Activated naive CD4-positive, alpha-beta T cell treated with anti-CD3 and anti-CD28 coated beads, Interleukin-2, amount 50 U/mL, for 24 hours (primary cell): Measurements from ENCODE around the gene MYH15.

Experiments
- H3K27ac Mint-ChIP-seq: one replicate; pipeline ENCODE4 v1.8.0; 2021; ENCODE audit warnings: mild to moderate bottlenecking, mixed read lengths
- H3K27me3 Mint-ChIP-seq: one replicate; pipeline ENCODE4 v1.8.0; 2021; ENCODE audit warnings: mixed read lengths
- H3K36me3 Mint-ChIP-seq: one replicate; pipeline ENCODE4 v1.8.0; 2021; ENCODE audit warnings: mixed read lengths
- H3K4me1 Mint-ChIP-seq: one replicate; pipeline ENCODE4 v1.8.0; 2021; ENCODE audit warnings: mixed read lengths
- H3K4me3 Mint-ChIP-seq: one replicate; pipeline ENCODE4 v1.8.0; 2021; ENCODE audit warnings: mild to moderate bottlenecking, mixed read lengths
- H3K9me3 Mint-ChIP-seq: one replicate; pipeline ENCODE4 v1.8.0; 2021; ENCODE audit warnings: mixed read lengths

Gene MYH15

DNA sequence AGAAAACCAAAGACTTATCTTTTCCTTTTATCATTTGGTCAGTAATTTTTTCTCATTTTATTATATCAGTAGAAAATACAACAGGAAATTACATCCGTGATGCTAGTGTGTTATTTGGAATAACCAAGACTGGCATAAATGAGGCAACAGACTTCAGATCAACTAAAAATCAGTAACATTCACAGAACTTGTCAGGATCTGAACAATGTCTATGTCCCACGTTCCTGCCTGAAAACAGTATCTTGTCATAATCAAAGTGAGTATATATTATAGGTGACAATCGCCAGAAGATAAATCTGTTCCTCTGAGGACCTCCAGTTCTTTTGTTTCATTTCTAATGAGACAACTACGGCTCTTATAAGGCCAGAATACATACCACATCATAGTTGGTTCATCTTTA, 41.8 kb downstream of the MYH15 start:
- no peak overlapping the region for H3K4me3 Mint-ChIP-seq
- peaks cover 6% of the 10 kb centered on the region for H3K27me3 Mint-ChIP-seq
- H3K36me3 Mint-ChIP-seq: no peaks in the 10 kb centered on the region
- no peaks in the 10 kb centered on the region for H3K9me3 Mint-ChIP-seq
- H3K4me1 Mint-ChIP-seq: no peaks in the 10 kb centered on the region
- H3K27ac Mint-ChIP-seq: no peak overlapping the region

- Mint-ChIP-seq H3K27me3 (no peaks in the 10 kb centered on the region), H3K36me3 (no peaks in the 10 kb centered on the region), H3K27ac (no peak overlapping the region), H3K4me1 (no peaks in the 10 kb centered on the region), H3K4me3 (no peak overlapping the region), H3K9me3 (no peaks in the 10 kb centered on the region)
Observed at GRCh38 chr3:108462899-108463298, 47.5 kb downstream of the MYH15 start.

DNA sequence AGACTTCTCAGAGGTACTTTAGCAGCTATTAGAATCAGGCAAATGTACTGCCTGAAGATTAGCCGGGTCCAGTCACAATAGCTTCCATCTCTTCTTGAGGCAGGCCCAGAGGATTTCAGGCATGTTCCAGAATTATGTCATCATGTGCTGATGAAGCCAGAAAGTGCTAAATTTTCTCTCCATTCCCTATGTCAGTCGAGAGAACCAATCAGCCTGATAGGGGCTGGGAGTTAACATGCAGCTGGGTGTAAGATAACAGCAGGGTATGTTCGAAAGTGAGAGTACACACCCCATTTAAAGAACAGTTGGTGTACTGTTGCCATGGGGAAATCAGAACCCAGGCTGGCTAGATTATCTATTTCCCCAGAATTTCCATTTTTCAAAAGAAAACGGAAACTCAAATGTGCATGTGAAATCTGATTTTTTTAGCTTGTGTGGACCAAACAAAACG, 48.7 kb downstream of the MYH15 start:
- Mint-ChIP-seq H3K4me3 (no peak overlapping the region), H3K27me3 (peaks cover 3% of the 10 kb centered on the region), H3K4me1 (no peaks in the 10 kb centered on the region), H3K9me3 (no peaks in the 10 kb centered on the region), H3K27ac (no peak overlapping the region), H3K36me3 (no peaks in the 10 kb centered on the region)

DNA sequence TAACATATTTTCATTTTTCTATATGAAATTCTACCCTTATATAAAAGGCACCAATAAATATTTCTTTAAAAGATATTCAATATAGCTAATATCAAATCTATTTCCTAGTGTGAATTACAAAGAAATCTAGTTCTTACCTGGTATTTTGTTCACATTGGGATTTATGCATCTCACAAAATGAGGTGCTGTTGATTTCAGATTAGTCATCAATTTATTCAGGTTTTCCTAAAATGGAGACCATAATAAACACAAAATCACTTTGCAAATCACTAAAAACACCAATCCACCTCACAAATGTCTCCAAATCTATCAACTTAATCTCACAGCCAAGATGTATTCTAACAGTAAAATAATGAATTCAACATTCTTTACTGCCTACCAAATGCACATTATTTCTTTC, 51.2 kb downstream of the MYH15 start:
- Mint-ChIP-seq H3K27me3 (peaks cover 3% of the 10 kb centered on the region), H3K4me3 (no peak overlapping the region), H3K36me3 (no peaks in the 10 kb centered on the region), H3K4me1 (no peaks in the 10 kb centered on the region), H3K27ac (no peak overlapping the region), H3K9me3 (peaks cover 4% of the 10 kb centered on the region)

DNA sequence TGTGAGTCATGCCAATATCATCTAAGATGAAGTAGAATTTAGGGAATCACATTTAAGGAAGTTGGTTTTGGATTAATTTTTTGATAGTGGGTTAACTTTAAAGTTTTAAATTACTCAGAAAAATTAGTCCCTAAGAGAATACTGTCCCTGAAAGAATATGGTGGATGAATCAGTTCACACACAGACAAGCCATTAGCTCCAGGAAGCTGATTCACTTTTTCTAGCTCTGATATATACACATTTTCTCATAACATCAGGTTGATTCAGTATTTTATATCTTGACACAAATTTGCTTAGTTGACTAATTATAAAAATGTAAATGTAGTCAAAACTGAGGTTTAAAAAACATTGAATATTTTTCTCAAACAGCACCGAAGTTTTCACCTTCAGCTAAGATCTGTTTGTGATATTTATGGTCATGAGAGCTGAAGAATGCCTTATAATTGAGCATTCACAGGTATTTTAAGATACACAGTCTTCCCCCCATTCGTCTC, 55.1 kb downstream of the MYH15 start:
- no peaks in the 10 kb centered on the region for H3K4me1 Mint-ChIP-seq
- H3K9me3 Mint-ChIP-seq: peaks cover 9% of the 10 kb centered on the region
- no peak overlapping the region for H3K27ac Mint-ChIP-seq
- peaks cover 3% of the 10 kb centered on the region for H3K27me3 Mint-ChIP-seq
- no peaks in the 10 kb centered on the region for H3K36me3 Mint-ChIP-seq
- H3K4me3 Mint-ChIP-seq: no peak overlapping the region

DNA sequence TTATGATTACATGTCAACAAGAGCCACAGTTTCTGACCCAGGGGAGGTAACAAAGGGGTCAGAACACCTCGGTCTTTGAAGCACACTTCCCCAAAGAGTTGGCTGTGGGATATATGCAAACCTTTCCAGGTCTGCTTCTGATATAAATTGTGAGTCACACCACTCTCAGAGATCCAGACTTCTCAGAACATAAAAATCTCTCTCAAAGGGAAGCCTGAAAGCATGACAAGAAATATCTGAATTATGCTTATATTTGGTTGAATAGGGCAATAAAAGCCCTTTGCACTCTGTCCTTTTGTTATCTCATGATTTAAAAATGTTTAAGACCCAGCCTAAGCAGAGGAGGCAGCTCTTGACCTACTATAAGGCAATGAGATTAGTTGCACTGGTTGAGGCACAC, 56.8 kb downstream of the MYH15 start:
- Mint-ChIP-seq H3K4me1 (no peaks in the 10 kb centered on the region), H3K36me3 (no peaks in the 10 kb centered on the region), H3K4me3 (no peak overlapping the region), H3K9me3 (peaks cover 15% of the 10 kb centered on the region), H3K27ac (no peak overlapping the region), H3K27me3 (peaks cover 8% of the 10 kb centered on the region)

DNA sequence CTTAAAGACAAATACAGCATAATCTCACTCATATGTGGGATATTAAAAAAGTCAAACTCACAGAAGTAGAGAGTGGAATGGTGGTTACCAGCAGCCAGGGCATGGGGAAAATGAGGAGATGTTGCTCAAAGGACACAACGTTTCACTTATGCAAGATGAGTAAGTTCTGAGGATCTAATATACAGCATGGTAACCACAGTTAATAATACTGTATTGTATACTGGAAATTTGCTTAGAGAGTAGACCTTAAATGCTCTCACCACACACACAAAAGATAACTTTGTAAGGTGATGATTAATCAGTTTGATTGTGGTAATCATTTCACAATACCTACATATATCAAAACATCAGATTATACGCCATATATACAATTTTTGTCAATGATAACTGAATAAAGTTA, 60.0 kb downstream of the MYH15 start:
- H3K4me1 Mint-ChIP-seq: no peaks in the 10 kb centered on the region
- H3K36me3 Mint-ChIP-seq: peaks cover 8% of the 10 kb centered on the region
- H3K9me3 Mint-ChIP-seq: peaks cover 36% of the 10 kb centered on the region
- no peak overlapping the region for H3K27ac Mint-ChIP-seq
- H3K27me3 Mint-ChIP-seq: peaks cover 7% of the 10 kb centered on the region
- no peak overlapping the region for H3K4me3 Mint-ChIP-seq

DNA sequence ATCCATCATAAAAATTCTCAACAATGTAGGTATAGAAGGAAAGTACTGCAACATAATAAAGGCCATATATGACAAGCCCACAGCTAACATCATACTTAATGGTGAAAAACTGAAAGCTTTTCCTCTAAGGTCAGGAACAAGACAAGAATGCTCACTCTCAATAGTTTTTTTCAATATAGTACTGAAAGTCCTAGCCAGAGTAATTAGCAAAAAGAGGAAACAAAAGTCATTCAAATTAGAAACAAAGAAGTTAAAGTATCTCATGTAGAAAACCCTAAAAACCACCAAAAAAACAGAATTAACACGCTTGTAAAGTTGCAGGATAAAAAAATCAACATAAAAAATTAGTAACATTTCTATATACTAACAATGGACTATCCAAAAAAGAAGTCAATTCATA, 61.8 kb downstream of the MYH15 start:
- Mint-ChIP-seq H3K4me1 (no peaks in the 10 kb centered on the region), H3K4me3 (no peak overlapping the region), H3K27ac (no peak overlapping the region), H3K9me3 (peaks cover 31% of the 10 kb centered on the region), H3K27me3 (peaks cover 11% of the 10 kb centered on the region), H3K36me3 (peaks cover 8% of the 10 kb centered on the region)

GRCh38 chr3:108447096-108447847, 63.1 kb downstream of the MYH15 start:
- Mint-ChIP-seq H3K36me3 (peaks cover 8% of the 10 kb centered on the region), H3K9me3 (peaks cover 31% of the 10 kb centered on the region), H3K4me3 (no peak overlapping the region), H3K27me3 (peaks cover 14% of the 10 kb centered on the region), H3K27ac (no peak overlapping the region), H3K4me1 (no peaks in the 10 kb centered on the region)

GRCh38 chr3:108442281-108442680, 68.1 kb downstream of the MYH15 start:
- no peaks in the 10 kb centered on the region for H3K4me1 Mint-ChIP-seq
- no peak overlapping the region for H3K4me3 Mint-ChIP-seq
- H3K9me3 Mint-ChIP-seq: peaks cover 13% of the 10 kb centered on the region
- peaks cover 6% of the 10 kb centered on the region for H3K36me3 Mint-ChIP-seq
- H3K27ac Mint-ChIP-seq: no peak overlapping the region
- H3K27me3 Mint-ChIP-seq: peaks cover 10% of the 10 kb centered on the region

DNA sequence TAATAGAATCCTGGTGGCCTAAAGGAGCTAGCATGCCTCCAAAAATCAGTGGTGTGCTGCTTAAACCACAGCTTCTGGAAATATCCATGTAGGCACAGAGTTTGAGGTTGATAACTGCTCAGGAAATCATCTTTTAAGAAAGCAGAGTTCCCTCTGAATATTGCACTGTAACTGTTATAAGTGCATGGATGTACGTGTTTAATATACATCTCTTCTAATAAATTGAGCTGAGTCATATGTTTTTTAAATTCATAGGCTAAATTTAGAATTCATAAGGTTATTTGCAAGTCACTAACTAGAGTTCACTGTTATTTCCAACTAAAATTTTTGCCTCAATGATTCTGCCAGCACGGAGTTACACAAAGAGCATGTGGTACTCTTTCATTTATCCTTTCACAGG, 68.9 kb downstream of the MYH15 start:
- peaks cover 5% of the 10 kb centered on the region for H3K9me3 Mint-ChIP-seq
- peaks cover 10% of the 10 kb centered on the region for H3K27me3 Mint-ChIP-seq
- no peak overlapping the region for H3K27ac Mint-ChIP-seq
- no peak overlapping the region for H3K4me3 Mint-ChIP-seq
- H3K36me3 Mint-ChIP-seq: no peaks in the 10 kb centered on the region
- no peaks in the 10 kb centered on the region for H3K4me1 Mint-ChIP-seq

GRCh38 chr3:108441071-108441507, 69.3 kb downstream of the MYH15 start:
- H3K4me3 Mint-ChIP-seq: no peak overlapping the region

GRCh38 chr3:108438542-108438941, 71.9 kb downstream of the MYH15 start:
- H3K27ac Mint-ChIP-seq: no peak overlapping the region
- H3K36me3 Mint-ChIP-seq: no peaks in the 10 kb centered on the region
- H3K4me1 Mint-ChIP-seq: no peaks in the 10 kb centered on the region
- H3K9me3 Mint-ChIP-seq: no peaks in the 10 kb centered on the region
- H3K27me3 Mint-ChIP-seq: peaks cover 6% of the 10 kb centered on the region
- no peak overlapping the region for H3K4me3 Mint-ChIP-seq

More at GRCh38 chr3:108441071-108441507, 69.3 kb downstream of the MYH15 start:
- Mint-ChIP-seq H3K27me3 (peaks cover 10% of the 10 kb centered on the region), H3K4me1 (no peaks in the 10 kb centered on the region), H3K9me3 (peaks cover under 1% of the 10 kb centered on the region), H3K27ac (no peak overlapping the region), H3K36me3 (no peaks in the 10 kb centered on the region)

DNA sequence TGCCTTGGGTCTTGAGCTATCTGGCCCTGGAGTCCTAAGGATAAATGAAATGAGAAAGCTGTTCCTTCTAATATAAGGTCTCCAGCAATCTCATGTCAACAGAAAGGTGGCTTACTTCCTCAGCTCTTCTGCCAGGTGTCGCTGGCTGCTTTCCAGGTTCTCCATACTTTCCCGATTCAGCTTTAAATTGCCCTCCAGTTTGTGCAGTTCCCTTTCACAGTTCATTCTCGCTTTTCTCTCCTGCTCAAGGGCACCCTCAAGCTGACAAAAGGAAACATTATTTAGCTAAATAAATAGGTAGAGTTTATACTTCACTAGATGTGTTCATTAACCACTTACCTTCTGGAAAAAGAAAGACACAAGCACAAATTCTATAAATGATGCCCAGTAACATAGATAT, 73.0 kb downstream of the MYH15 start:
- H3K27me3 Mint-ChIP-seq: peaks cover 3% of the 10 kb centered on the region

DNA sequence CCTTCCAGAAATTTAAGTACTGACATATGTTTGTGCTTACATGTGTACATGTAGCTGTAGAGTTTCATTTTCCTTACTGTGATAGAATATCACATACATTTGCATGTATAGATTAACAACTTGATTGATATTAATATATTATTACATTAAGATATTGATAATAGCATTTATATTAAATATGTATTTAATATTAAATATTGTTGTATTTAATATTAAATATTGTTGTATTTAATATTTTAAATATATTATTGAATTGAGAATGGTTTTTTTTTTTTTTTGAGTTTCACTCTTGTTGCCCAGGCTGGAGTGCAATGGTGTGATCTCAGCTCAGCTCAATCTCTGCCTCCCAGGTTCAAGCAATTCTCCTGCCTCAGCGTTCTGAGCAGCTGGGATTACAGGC, 76.5 kb downstream of the MYH15 start:
- Mint-ChIP-seq H3K9me3 (no peaks in the 10 kb centered on the region), H3K27ac (no peak overlapping the region), H3K36me3 (no peaks in the 10 kb centered on the region), H3K4me1 (no peaks in the 10 kb centered on the region), H3K27me3 (peaks cover 3% of the 10 kb centered on the region), H3K4me3 (no peak overlapping the region)

More for the DNA sequence above, 73.0 kb downstream of the MYH15 start:
- H3K9me3 Mint-ChIP-seq: no peaks in the 10 kb centered on the region
- no peak overlapping the region for H3K27ac Mint-ChIP-seq
- H3K4me3 Mint-ChIP-seq: no peak overlapping the region
- H3K36me3 Mint-ChIP-seq: no peaks in the 10 kb centered on the region
- no peaks in the 10 kb centered on the region for H3K4me1 Mint-ChIP-seq

GRCh38 chr3:108432431-108432830, 78.0 kb downstream of the MYH15 start:
- no peak overlapping the region for H3K4me3 Mint-ChIP-seq
- no peaks in the 10 kb centered on the region for H3K4me1 Mint-ChIP-seq
- H3K36me3 Mint-ChIP-seq: no peaks in the 10 kb centered on the region
- peaks cover under 1% of the 10 kb centered on the region for H3K27me3 Mint-ChIP-seq
- no peaks in the 10 kb centered on the region for H3K9me3 Mint-ChIP-seq
- no peak overlapping the region for H3K27ac Mint-ChIP-seq

DNA sequence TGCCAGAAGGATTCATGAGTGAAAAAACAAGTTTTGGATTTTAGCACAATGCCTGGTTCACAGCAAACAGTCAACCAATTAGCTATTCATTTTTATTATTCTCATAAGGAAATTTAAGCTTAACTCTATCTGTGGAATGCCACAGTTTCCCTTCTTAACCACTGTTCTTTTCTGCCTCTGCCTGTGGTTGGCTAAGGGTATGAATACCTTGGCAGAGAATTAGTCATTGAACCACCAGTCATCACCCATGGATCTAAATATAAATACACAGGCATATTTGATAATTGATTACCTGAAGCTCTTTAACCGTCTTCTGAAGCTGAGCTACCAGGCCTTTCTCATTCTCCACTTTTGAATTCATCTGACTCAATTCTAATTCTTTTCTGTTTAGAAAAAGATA, 79.9 kb downstream of the MYH15 start:
- Mint-ChIP-seq H3K4me1 (no peaks in the 10 kb centered on the region), H3K27ac (no peak overlapping the region), H3K9me3 (no peaks in the 10 kb centered on the region), H3K4me3 (no peak overlapping the region), H3K36me3 (no peaks in the 10 kb centered on the region), H3K27me3 (peaks cover under 1% of the 10 kb centered on the region)
